Keratinocyte (primary cell): ENCODE results near the gene ATP5F1B. TPM values are rescaled to one million over a fixed set of nuclear protein-coding genes. Genes with fewer than 3 reads are reported as not detected.

Experiments used
- DNase-seq: peaks from one replicate; pipeline ENCODE4 v3.0.0-alpha.2; 2011; ENCODE audit warnings: low read depth, missing footprints, low spot score
- FAIRE-seq: peaks from 2 replicates; lab custom pipeline; 2011; peaks lifted over from hg19 to GRCh38; lab: Jason Lieb, UNC
- H2AFZ ChIP-seq: 2 replicates; pipeline ENCODE4 v1.6.0; 2012; ENCODE audit warnings: low read length, control low read depth, inconsistent platforms; ENCODE audit not compliant: control insufficient read depth
- H3K27ac ChIP-seq: 2 replicates; pipeline ENCODE4 v1.5.1; 2011; ENCODE audit warnings: low read length; ENCODE audit not compliant: control insufficient read depth, insufficient read depth
- H3K27me3 ChIP-seq: 3 replicates; pipeline ENCODE4 v1.6.0; 2011; ENCODE audit warnings: low read length; ENCODE audit not compliant: control insufficient read depth, insufficient read depth; ENCODE audit errors: extremely low read depth
- H3K36me3 ChIP-seq, 2 experiments: 2 replicates in 1 of 2; 3 replicates in 1 of 2; pipeline ENCODE4 v1.5.1; 2011; ENCODE audit warnings: low read length in 2 of 2, mild to moderate bottlenecking in 1 of 2; ENCODE audit not compliant: control insufficient read depth in 2 of 2, insufficient read depth in 2 of 2; ENCODE audit errors: extremely low read depth in 1 of 2
- H3K4me1 ChIP-seq: 3 replicates; pipeline ENCODE4 v1.5.1; 2011; ENCODE audit warnings: low read length; ENCODE audit not compliant: control insufficient read depth, insufficient read depth; ENCODE audit errors: extremely low read depth
- H3K4me2 ChIP-seq: 3 replicates; pipeline ENCODE4 v1.6.0; 2011; ENCODE audit warnings: low read depth, low read length; ENCODE audit not compliant: control insufficient read depth, insufficient read depth; ENCODE audit errors: extremely low read depth
- H3K4me3 ChIP-seq, 3 experiments: fragments of 200-600 bp in 1 of 3; sonication (generic) in 1 of 3; 2 replicates in 2 of 3; 3 replicates in 1 of 3; pipeline ENCODE4 v1.5.1; 2011 to 2016; ENCODE audit warnings: low read length in 3 of 3, mild to moderate bottlenecking in 3 of 3, control low read depth in 2 of 3, inconsistent platforms in 1 of 3, low read depth in 1 of 3, mixed read lengths in 1 of 3, mixed run types in 1 of 3, moderate library complexity in 1 of 3; ENCODE audit not compliant: control insufficient read depth in 2 of 3, insufficient read depth in 2 of 3; ENCODE audit errors: extremely low read depth in 1 of 3
- H3K79me2 ChIP-seq: 2 replicates; pipeline ENCODE4 v1.6.0; 2012; ENCODE audit warnings: low read length; ENCODE audit not compliant: control insufficient read depth, insufficient read depth
- H3K9ac ChIP-seq: 3 replicates; pipeline ENCODE4 v1.6.0; 2011; ENCODE audit warnings: low read length; ENCODE audit not compliant: control insufficient read depth, insufficient read depth; ENCODE audit errors: extremely low read depth
- H3K9me1 ChIP-seq: 3 replicates; pipeline ENCODE4 v1.6.0; 2011; ENCODE audit warnings: low read length; ENCODE audit not compliant: control insufficient read depth, insufficient read depth; ENCODE audit errors: extremely low read depth
- H3K9me3 ChIP-seq: 2 replicates; pipeline ENCODE4 v1.5.1; 2012; ENCODE audit warnings: low read depth, low read length; ENCODE audit not compliant: control insufficient read depth
- H4K20me1 ChIP-seq: 3 replicates; pipeline ENCODE4 v1.6.0; 2011; ENCODE audit warnings: low read length; ENCODE audit not compliant: control insufficient read depth, insufficient read depth; ENCODE audit errors: extremely low read depth
- EZH2 ChIP-seq: IDR thresholded peaks from one replicate; pipeline ENCODE4 v1.6.1; 2012; ENCODE audit warnings: inconsistent platforms, mild to moderate bottlenecking, low read length, moderate library complexity
- dilution Hi-C: fragments of 300-500 bp; cut with MboI; formaldehyde crosslinking; loops from one replicate; pipeline ENCODE4 v1.7.0; 2020; ENCODE audit warnings: low sequenced_read_pairs; ENCODE audit not compliant: extremely low pct_ligation_motif_present
- polyA plus RNA-seq, 5 experiments: library from polyadenylated mRNA; depleted of rRNA in 3 of 5; stranded (reverse) in 3 of 5; stranded (forward) in 1 of 5; unstranded in 1 of 5; fragments of >200 nt; gene quantifications; 1 replicate in 1 of 5; 2 replicates in 3 of 5; 3 replicates in 1 of 5; pipeline versions ENCODE4 v1.2.1 to v1.2.3, GENCODE V29; 2011 to 2012; ENCODE audit warnings: missing spikeins in 2 of 5, low read depth in 1 of 5, low replicate concordance in 1 of 5
- TF ChIP-seq, protein P1 (sequence below), 3 experiments: IDR thresholded peaks in 1 of 3; conservative IDR thresholded peaks in 1 of 3; optimal IDR thresholded peaks in 1 of 3; 2 replicates in 2 of 3; 3 replicates in 1 of 3; pipeline versions ENCODE3 to v1.5.1; 2011; ENCODE audit warnings: low read length in 3 of 3, mild to moderate bottlenecking in 3 of 3, moderate library complexity in 2 of 3, control low read depth in 1 of 3, inconsistent platforms in 1 of 3; ENCODE audit not compliant: insufficient read depth in 2 of 3; ENCODE audit errors: extremely low read depth in 1 of 3

Gene ATP5F1B
- polyA plus RNA-seq, 1 donor (not counting 4 experiments of a cell fraction or from before 2014, with no cell fraction given) = 1,488 TPM

DNA sequence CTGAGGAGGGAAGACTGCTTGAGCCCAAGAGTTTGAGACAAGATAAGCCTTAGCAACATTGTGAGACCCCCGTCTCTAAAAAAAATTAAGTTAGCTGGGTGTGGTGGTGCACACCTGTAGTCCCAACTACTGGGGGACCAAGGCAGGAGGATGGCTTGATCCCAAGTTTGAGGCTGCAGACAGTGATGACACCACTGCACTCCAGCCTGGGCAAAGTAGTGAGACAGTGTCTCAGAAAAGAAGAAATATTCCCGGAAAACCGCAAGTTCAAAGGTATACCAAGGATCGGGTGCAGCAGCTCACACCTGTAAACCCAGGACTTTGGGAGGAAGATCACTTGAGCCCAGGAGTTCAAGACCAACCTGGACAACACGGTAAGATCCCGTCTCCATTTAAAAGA is 36.5 kb upstream of the ATP5F1B start:
- no peak for TF ChIP-seq EZH2
- TF ChIP-seq, protein P1, sequence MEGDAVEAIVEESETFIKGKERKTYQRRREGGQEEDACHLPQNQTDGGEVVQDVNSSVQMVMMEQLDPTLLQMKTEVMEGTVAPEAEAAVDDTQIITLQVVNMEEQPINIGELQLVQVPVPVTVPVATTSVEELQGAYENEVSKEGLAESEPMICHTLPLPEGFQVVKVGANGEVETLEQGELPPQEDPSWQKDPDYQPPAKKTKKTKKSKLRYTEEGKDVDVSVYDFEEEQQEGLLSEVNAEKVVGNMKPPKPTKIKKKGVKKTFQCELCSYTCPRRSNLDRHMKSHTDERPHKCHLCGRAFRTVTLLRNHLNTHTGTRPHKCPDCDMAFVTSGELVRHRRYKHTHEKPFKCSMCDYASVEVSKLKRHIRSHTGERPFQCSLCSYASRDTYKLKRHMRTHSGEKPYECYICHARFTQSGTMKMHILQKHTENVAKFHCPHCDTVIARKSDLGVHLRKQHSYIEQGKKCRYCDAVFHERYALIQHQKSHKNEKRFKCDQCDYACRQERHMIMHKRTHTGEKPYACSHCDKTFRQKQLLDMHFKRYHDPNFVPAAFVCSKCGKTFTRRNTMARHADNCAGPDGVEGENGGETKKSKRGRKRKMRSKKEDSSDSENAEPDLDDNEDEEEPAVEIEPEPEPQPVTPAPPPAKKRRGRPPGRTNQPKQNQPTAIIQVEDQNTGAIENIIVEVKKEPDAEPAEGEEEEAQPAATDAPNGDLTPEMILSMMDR (optimal IDR thresholded peaks at IDR 0.05 in 1 of 3, IDR thresholded peaks at IDR 0.05 in 1 of 3, conservative IDR thresholded peaks at IDR 0.05 in 1 of 3; ENCODE audit: extremely low read depth in 1 of 3, insufficient read depth in 2 of 3, low read length in 3 of 3) = no peak
- peaks cover 15% of the 10 kb centered on the region for H3K4me1 ChIP-seq

DNA sequence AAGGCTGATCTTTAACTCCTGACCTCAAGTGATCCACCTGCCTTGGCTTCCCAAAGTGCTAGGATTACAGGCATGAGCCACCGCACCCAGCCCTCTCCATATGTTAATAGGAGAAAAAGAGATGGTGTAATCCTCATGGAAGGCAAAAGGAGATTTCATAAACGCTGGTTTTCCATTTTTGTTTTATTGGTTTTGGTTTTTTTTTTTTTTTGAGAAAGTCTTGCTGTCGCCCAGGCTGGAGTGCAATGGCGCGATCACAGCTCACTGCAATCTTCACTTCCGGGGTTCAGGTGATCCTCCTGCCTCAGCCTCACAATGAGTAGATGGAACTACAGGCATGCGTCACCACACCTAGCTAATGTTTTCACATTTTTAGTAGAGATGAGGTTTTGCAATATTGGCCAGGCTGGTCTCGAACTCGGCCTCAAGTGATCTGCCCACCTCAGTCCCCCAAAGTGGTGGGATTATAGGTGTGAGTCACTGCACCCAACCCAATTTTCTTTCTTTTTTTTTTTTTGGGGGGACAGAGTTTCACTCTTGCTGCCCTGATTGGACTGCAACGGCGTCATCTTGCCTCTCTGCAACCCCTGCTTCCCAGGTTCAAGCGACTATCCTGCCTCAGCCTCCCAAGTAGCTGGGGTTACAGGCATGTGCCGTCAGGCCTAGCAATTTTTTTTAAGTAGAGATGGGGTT is 34.2 kb upstream of the ATP5F1B start:
- H3K36me3 ChIP-seq = peaks cover 0 to 10% of the 10 kb centered on the region in 2 experiments
- H4K20me1 ChIP-seq = peaks cover 36% of the 10 kb centered on the region
- no peak overlapping the region for H2AFZ ChIP-seq
- no peaks in the 10 kb centered on the region for H3K27me3 ChIP-seq
- H3K79me2 ChIP-seq = peaks cover 99% of the 10 kb centered on the region
- dilution Hi-C loops = no loop called here
- H3K27ac ChIP-seq = no peak overlapping the region
- H3K9ac ChIP-seq = no peak overlapping the region
- H3K9me1 ChIP-seq = no peaks in the 10 kb centered on the region
- H3K4me3 ChIP-seq = no peak overlapping the region
- DNase-seq (no peak), FAIRE-seq (no peak)
- no peak overlapping the region for H3K4me2 ChIP-seq
- no peak for TF ChIP-seq EZH2
- H3K9me3 ChIP-seq = no peaks in the 10 kb centered on the region
- peaks cover 13% of the 10 kb centered on the region for H3K4me1 ChIP-seq

More for the DNA sequence above, 36.5 kb upstream of the ATP5F1B start:
- Histone ChIP-seq H2AFZ (no peak overlapping the region), H4K20me1 (peaks cover 32% of the 10 kb centered on the region), H3K79me2 (peaks cover 99% of the 10 kb centered on the region), H3K9ac (no peak overlapping the region), H3K4me3 (no peak overlapping the region), H3K27me3 (no peaks in the 10 kb centered on the region), H3K4me2 (no peak overlapping the region), H3K36me3 (peaks cover 4 to 8% of the 10 kb centered on the region in 2 experiments), H3K9me3 (no peaks in the 10 kb centered on the region), H3K27ac (no peak overlapping the region), H3K9me1 (no peaks in the 10 kb centered on the region)
- dilution Hi-C loops = no loop called here
- no peak for FAIRE-seq
- no peak for DNase-seq
